ENCODE results near the gene TEX2. TPM values are rescaled to one million over a fixed set of nuclear protein-coding genes. Genes with fewer than 3 reads are reported as not detected.

TEX2 gene
- polyA plus RNA-seq, 1 donor (not counting 4 experiments of a cell fraction or from before 2014, with no cell fraction given), result 44.4 TPM

DNA sequence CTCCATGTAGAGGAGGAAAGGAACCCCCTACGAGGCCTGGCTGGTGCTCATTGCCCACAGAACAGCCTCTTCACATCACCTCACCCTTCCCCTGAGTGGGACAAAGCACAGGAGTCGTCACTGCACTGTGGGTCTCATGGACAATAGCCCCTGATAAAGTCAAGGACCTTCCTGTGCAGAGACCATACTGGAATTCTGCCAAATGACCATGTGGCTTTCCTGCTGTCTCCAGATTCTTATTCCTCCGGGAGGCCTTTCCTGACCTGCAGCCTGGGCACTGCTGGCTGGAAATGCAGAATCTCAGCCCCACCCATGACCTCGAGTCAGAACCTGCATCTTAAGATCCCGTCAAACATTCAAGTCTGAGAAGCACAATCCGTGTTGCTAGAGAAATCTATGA, 72.6 kb downstream of the TEX2 start:
- TF ChIP-seq CTCF (optimal IDR thresholded peaks at IDR 0.05 in 1 of 3, IDR thresholded peaks at IDR 0.05 in 1 of 3, conservative IDR thresholded peaks at IDR 0.05 in 1 of 3; ENCODE audit: extremely low read depth in 1 of 3, insufficient read depth in 2 of 3, low read length in 3 of 3), result no peak
- TF ChIP-seq EZH2 (IDR thresholded peaks at IDR 0.05; ENCODE audit: low read length), result no peak
- dilution Hi-C loops (cut with MboI; ENCODE audit: extremely low pct_ligation_motif_present, low sequenced_read_pairs), result no loop called here
- Histone ChIP-seq H3K4me2 (ENCODE audit: control insufficient read depth, extremely low read depth, insufficient read depth, low read depth, low read length) (no peak overlapping the region), H3K9me3 (ENCODE audit: control insufficient read depth, low read depth, low read length) (no peaks in the 10 kb centered on the region), H3K4me3 (ENCODE audit: control insufficient read depth in 2 of 3, extremely low read depth in 1 of 3, insufficient read depth in 2 of 3, low read depth in 1 of 3, low read length in 3 of 3) (no peak overlapping the region), H3K79me2 (ENCODE audit: control insufficient read depth, insufficient read depth, low read length) (no peaks in the 10 kb centered on the region), H3K27ac (ENCODE audit: control insufficient read depth, insufficient read depth, low read length) (no peak overlapping the region), H3K9me1 (ENCODE audit: control insufficient read depth, extremely low read depth, insufficient read depth, low read length) (no peaks in the 10 kb centered on the region), H3K27me3 (ENCODE audit: control insufficient read depth, extremely low read depth, insufficient read depth, low read length) (no peaks in the 10 kb centered on the region), H2AFZ (ENCODE audit: control insufficient read depth, low read length) (no peak overlapping the region), H3K4me1 (ENCODE audit: control insufficient read depth, extremely low read depth, insufficient read depth, low read length) (peaks cover 4% of the 10 kb centered on the region), H4K20me1 (ENCODE audit: control insufficient read depth, extremely low read depth, insufficient read depth, low read length) (no peaks in the 10 kb centered on the region), H3K36me3 (ENCODE audit: control insufficient read depth in 2 of 2, extremely low read depth in 1 of 2, insufficient read depth in 2 of 2, low read length in 2 of 2) (peaks cover 16 to 23% of the 10 kb centered on the region in 2 experiments), H3K9ac (ENCODE audit: control insufficient read depth, extremely low read depth, insufficient read depth, low read length) (no peak overlapping the region)
- no peak for FAIRE-seq
- DNase-seq (ENCODE audit: low read depth, low spot score), result no peak

DNA sequence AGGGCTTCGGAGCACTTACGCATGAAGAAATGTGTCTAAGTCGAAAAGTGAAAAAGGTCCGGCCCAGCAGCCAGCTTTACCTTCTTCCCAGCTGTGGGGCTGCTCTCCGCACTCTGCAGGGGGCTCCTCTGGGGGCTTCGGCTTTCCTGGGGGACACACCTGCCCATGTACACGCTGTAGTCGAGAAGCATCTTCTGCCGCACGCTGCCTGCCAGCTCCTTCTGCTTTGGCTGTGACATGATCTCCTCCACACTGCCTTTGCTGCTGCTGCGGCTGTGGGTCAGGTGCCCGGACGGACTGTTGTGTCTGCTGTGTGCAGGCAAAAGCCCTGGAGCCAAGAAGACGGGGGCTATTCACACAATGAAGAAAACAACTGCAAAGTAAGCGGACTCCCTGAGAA, 75.0 kb downstream of the TEX2 start:
- Histone ChIP-seq H4K20me1 (ENCODE audit: control insufficient read depth, extremely low read depth, insufficient read depth, low read length) (no peaks in the 10 kb centered on the region), H3K4me2 (ENCODE audit: control insufficient read depth, extremely low read depth, insufficient read depth, low read depth, low read length) (no peak overlapping the region), H2AFZ (ENCODE audit: control insufficient read depth, low read length) (no peak overlapping the region), H3K27ac (ENCODE audit: control insufficient read depth, insufficient read depth, low read length) (no peak overlapping the region), H3K4me1 (ENCODE audit: control insufficient read depth, extremely low read depth, insufficient read depth, low read length) (peaks cover 12% of the 10 kb centered on the region), H3K9me3 (ENCODE audit: control insufficient read depth, low read depth, low read length) (no peaks in the 10 kb centered on the region), H3K79me2 (ENCODE audit: control insufficient read depth, insufficient read depth, low read length) (no peaks in the 10 kb centered on the region), H3K27me3 (ENCODE audit: control insufficient read depth, extremely low read depth, insufficient read depth, low read length) (no peaks in the 10 kb centered on the region), H3K9ac (ENCODE audit: control insufficient read depth, extremely low read depth, insufficient read depth, low read length) (no peak overlapping the region), H3K4me3 (ENCODE audit: control insufficient read depth in 2 of 3, extremely low read depth in 1 of 3, insufficient read depth in 2 of 3, low read depth in 1 of 3, low read length in 3 of 3) (no peak overlapping the region), H3K36me3 (ENCODE audit: control insufficient read depth in 2 of 2, extremely low read depth in 1 of 2, insufficient read depth in 2 of 2, low read length in 2 of 2) (peaks cover 17 to 18% of the 10 kb centered on the region in 2 experiments), H3K9me1 (ENCODE audit: control insufficient read depth, extremely low read depth, insufficient read depth, low read length) (no peaks in the 10 kb centered on the region)
- TF ChIP-seq CTCF (optimal IDR thresholded peaks at IDR 0.05 in 1 of 3, IDR thresholded peaks at IDR 0.05 in 1 of 3, conservative IDR thresholded peaks at IDR 0.05 in 1 of 3; ENCODE audit: extremely low read depth in 1 of 3, insufficient read depth in 2 of 3, low read length in 3 of 3) (no peak), EZH2 (IDR thresholded peaks at IDR 0.05; ENCODE audit: low read length) (no peak)
- dilution Hi-C loops (cut with MboI; ENCODE audit: extremely low pct_ligation_motif_present, low sequenced_read_pairs), result no loop called here
- DNase-seq (ENCODE audit: low read depth, low spot score), result no peak
- no peak for FAIRE-seq

All from keratinocyte (primary cell).